NT2/D1 (cell line): ENCODE results near the gene SLC18A3.

Experiments used
- SUZ12 ChIP-seq: IDR thresholded peaks from 2 replicates; pipeline ENCODE4 v1.6.1; 2011; ENCODE audit not compliant: insufficient read length, insufficient read depth; ENCODE audit errors: extremely low read depth
- YY1 ChIP-seq: IDR thresholded peaks from 2 replicates; pipeline ENCODE4 v1.6.1; 2011; ENCODE audit not compliant: insufficient read length, insufficient read depth
- ZNF274 ChIP-seq: IDR thresholded peaks from 2 replicates; pipeline ENCODE4 v1.6.1; 2011; ENCODE audit warnings: mild to moderate bottlenecking, low read depth, low read length

- TF ChIP-seq ZNF274 (no peak), SUZ12 (no peak), YY1 (no peak)
Measured at GRCh38 chr10:49611816-49612512, 1.9 kb downstream of the SLC18A3 start.
